Gastrocnemius medialis (tissue), 4 donors: ENCODE results near the gene EPHB2. TPM values are rescaled to one million over a fixed set of nuclear protein-coding genes. Genes with fewer than 3 reads are reported as not detected.

Experiments used
- ATAC-seq, 2 donors: fragments of 150-250 bp; one replicate each; pipeline ENCODE4 v1.9.1; 2016
- DNase-seq, 2 donors: peaks; one replicate each; pipeline ENCODE4 v3.0.0-alpha.2; 2019
- H3K27ac ChIP-seq, 4 donors: fragments of 200-600 bp; sonication (generic); 1 replicate in 1 of 4; 2 replicates in 3 of 4; pipeline ENCODE4 v1.5.1; 2016 to 2018; ENCODE audit warnings: mild to moderate bottlenecking in 2 of 4, moderate library complexity in 1 of 4
- H3K27me3 ChIP-seq, 3 donors: fragments of 200-600 bp; sonication (generic) in 2 of 3; 1 replicate in 1 of 3; 2 replicates in 2 of 3; pipeline versions ENCODE4 v1.5.1 to v1.6.0; 2016 to 2019; ENCODE audit warnings: mild to moderate bottlenecking in 1 of 3, moderate library complexity in 1 of 3
- H3K36me3 ChIP-seq, 2 donors: fragments of 200-600 bp; sonication (generic) in 1 of 2; one replicate each; pipeline ENCODE4 v1.5.1; 2017 to 2018
- H3K4me1 ChIP-seq, 2 donors: fragments of 200-600 bp; sonication (generic) in 1 of 2; one replicate each; pipeline ENCODE4 v1.5.1; 2016 to 2017; ENCODE audit warnings: mild to moderate bottlenecking in 2 of 2
- H3K4me3 ChIP-seq, 4 donors: fragments of 200-600 bp; sonication (generic) in 3 of 4; 1 replicate in 1 of 4; 2 replicates in 3 of 4; pipeline ENCODE4 v1.5.1; 2016 to 2019; ENCODE audit warnings: mild to moderate bottlenecking in 2 of 4
- H3K9me3 ChIP-seq, 3 donors: fragments of 200-600 bp; sonication (generic) in 2 of 3; 1 replicate in 1 of 3; 2 replicates in 2 of 3; pipeline ENCODE4 v1.5.1; 2016 to 2019
- POLR2A ChIP-seq, 2 donors: fragments of 450-650 bp; IDR thresholded peaks; one replicate each; pipeline ENCODE4 v1.6.1; 2017; ENCODE audit warnings: antibody characterized with exemption in 2 of 2, mild to moderate bottlenecking in 2 of 2, moderate library complexity in 2 of 2
- in situ Hi-C, 4 donors: fragments of 200-750 bp; cut with MboI; loops; one replicate each; pipeline versions ENCODE4 v1.15.0 to v1.8.0; 2017; ENCODE audit warnings: low sequenced_read_pairs in 4 of 4
- intact Hi-C: fragments of 100-400 bp; cut with DNase I; formaldehyde crosslinking; loops from one replicate; pipeline ENCODE4 v1.15.1; 2023; ENCODE audit warnings: low total_unique reads
- total RNA-seq, 4 donors: library from RNA; depleted of rRNA; stranded (reverse); fragments of >200 nt; gene quantifications; one replicate each; pipeline versions ENCODE4 v1.1.0 to v1.2.3, GENCODE V29; 2016
- TF ChIP-seq, protein P1 (sequence below), 5 experiments: fragments of 450-650 bp in 3 of 5; fragments of 200-600 bp in 2 of 5; sonication (generic) in 2 of 5; IDR thresholded peaks in 4 of 5; conservative IDR thresholded peaks in 1 of 5; 1 replicate in 4 of 5; 2 replicates in 1 of 5; pipeline ENCODE4 v1.5.1; 2016 to 2019; ENCODE audit warnings: antibody characterized with exemption in 5 of 5, mild to moderate bottlenecking in 3 of 5, moderate library complexity in 3 of 5

Gene EPHB2
- total RNA-seq, 4 donors from 2014 or later, result 0.07 to 0.58 (median 0.24) TPM; not detected in 1

DNA sequence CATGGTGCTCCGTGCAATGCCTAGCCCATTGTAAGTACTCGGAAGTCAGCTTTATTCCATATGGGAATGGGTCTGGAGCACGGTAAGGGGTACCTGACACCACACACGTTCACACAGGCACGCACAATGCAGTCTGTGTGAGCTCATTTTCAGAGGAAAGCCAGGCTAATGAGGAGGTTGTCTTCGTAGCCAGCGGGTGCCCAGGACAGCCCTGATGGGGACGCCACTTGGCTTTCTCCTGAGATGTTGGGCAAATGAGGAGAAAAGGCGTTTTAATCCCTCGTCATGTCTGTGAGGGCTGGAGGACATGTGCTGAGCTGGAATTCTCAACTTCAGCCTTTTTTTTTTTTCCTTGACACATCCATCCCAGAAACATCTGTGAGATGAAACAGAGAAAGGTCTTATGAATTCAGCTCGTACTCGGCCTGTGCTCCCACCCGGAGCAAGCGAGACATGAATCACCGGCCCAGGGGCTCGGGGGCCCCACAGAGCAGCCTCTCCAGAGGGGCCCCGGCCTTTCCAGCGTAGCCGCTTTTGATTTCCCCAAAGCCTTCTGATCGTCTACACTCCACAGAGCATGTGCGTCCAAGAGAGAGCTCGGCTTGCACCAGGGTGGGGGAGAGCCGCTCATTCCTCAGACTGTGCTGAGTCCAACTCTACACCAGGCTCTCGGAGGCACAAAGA is 125.1 kb downstream of the EPHB2 start:
- Histone ChIP-seq H3K4me3 (no peak overlapping the region), H3K27me3 (peaks cover 0 to 3% (median 0%) of the 10 kb centered on the region in 3 donors), H3K27ac (no peak overlapping the region), H3K9me3 (no peaks in the 10 kb centered on the region), H3K36me3 (no peaks in the 10 kb centered on the region), H3K4me1 (no peaks in the 10 kb centered on the region)
- DNase-seq (no peak), ATAC-seq (no peak)
- intact Hi-C loops (no loop called here), in situ Hi-C loops (no loop called here)
- TF ChIP-seq POLR2A (IDR thresholded peaks at IDR 0.05), result no peak
- TF ChIP-seq, protein P1, sequence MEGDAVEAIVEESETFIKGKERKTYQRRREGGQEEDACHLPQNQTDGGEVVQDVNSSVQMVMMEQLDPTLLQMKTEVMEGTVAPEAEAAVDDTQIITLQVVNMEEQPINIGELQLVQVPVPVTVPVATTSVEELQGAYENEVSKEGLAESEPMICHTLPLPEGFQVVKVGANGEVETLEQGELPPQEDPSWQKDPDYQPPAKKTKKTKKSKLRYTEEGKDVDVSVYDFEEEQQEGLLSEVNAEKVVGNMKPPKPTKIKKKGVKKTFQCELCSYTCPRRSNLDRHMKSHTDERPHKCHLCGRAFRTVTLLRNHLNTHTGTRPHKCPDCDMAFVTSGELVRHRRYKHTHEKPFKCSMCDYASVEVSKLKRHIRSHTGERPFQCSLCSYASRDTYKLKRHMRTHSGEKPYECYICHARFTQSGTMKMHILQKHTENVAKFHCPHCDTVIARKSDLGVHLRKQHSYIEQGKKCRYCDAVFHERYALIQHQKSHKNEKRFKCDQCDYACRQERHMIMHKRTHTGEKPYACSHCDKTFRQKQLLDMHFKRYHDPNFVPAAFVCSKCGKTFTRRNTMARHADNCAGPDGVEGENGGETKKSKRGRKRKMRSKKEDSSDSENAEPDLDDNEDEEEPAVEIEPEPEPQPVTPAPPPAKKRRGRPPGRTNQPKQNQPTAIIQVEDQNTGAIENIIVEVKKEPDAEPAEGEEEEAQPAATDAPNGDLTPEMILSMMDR (IDR thresholded peaks at IDR 0.05 in 4 of 5, conservative IDR thresholded peaks at IDR 0.05 in 1 of 5), result no peak

DNA sequence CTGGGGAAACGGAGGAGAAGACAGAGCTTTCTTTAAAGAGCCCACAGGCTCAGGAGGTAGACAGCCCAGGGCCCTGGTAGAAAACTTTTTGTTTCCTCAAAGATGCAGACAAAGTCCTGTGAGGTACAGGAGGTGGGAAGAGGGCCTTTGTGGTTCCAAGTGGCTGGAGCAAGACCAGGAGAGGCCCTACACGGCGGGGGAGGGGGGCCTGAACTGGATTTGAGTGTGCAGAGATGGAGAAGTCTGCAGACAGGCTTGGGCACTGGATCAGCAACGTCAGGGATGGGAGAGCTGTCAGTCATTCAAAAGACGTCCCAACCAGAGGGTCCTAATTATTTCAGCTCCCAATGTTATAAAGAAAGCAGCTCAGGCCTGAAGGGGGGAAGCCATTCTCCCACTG is 126.2 kb downstream of the EPHB2 start:
- DNase-seq (no peak), ATAC-seq (no peak)
- peaks cover 0 to 4% (median 0%) of the 10 kb centered on the region in 3 donors for H3K27me3 ChIP-seq
- no peak overlapping the region for H3K4me3 ChIP-seq
- no peaks in the 10 kb centered on the region for H3K9me3 ChIP-seq
- intact Hi-C loops, result no loop called here
- no peaks in the 10 kb centered on the region for H3K4me1 ChIP-seq
- in situ Hi-C loops, result no loop called here
- no peak overlapping the region for H3K27ac ChIP-seq
- TF ChIP-seq, protein P1 (IDR thresholded peaks at IDR 0.05 in 4 of 5, conservative IDR thresholded peaks at IDR 0.05 in 1 of 5), result no peak
- TF ChIP-seq POLR2A (IDR thresholded peaks at IDR 0.05), result no peak
- no peaks in the 10 kb centered on the region for H3K36me3 ChIP-seq

DNA sequence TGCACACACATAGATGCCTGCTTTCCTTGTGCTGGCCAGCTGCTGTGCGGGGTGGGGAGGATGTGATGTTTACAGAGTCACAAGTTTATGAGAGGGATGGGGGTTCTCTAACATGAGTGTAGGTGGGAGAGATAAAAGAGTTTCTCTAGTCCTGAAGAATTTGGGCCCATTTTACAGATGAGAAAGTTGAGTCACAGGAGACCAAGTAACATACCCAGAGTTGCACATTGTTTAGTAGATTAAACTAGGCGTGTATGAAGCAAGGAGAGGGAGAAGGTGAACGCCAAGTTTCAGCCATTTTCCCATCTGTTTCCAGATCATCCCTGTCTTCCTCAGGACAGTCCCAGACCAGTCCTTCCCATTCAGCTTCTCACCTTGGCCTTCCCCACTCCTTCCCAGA is 126.7 kb downstream of the EPHB2 start:
- H3K27me3 ChIP-seq, result peaks cover 0 to 6% (median 1%) of the 10 kb centered on the region in 3 donors
- H3K36me3 ChIP-seq, result no peaks in the 10 kb centered on the region
- no peak for TF ChIP-seq POLR2A (IDR thresholded peaks at IDR 0.05)
- TF ChIP-seq, protein P1 (IDR thresholded peaks at IDR 0.05 in 4 of 5, conservative IDR thresholded peaks at IDR 0.05 in 1 of 5), result no peak
- DNase-seq (no peak), ATAC-seq (no peak)
- H3K4me1 ChIP-seq, result no peaks in the 10 kb centered on the region
- H3K4me3 ChIP-seq, result no peak overlapping the region
- intact Hi-C loops, result no loop called here
- in situ Hi-C loops, result no loop called here
- no peaks in the 10 kb centered on the region for H3K9me3 ChIP-seq
- no peak overlapping the region for H3K27ac ChIP-seq

DNA sequence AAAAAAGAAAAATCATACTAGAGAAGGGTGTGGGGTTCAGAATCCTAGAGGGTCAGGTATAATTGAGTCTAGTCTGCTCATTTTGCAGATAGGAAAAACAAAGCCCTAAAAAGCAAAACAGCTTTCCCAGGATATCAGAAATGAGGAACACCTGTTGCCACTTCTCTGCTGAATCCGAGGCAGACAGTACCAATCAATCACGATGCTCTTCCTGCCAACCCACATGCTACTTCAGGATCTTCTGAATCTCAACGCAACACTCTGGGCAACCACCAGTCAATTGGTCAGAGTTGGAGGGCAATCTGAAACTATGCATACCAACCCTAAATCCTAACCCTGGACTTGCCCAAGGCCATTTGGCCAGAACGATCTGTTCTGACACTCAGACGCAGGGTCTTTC is 128.3 kb downstream of the EPHB2 start:
- no peak for DNase-seq
- no peak overlapping the region for H3K27ac ChIP-seq
- H3K36me3 ChIP-seq, result no peaks in the 10 kb centered on the region
- no peak for ATAC-seq
- H3K27me3 ChIP-seq, result peaks cover 0 to 15% (median 8%) of the 10 kb centered on the region in 3 donors
- in situ Hi-C loops, result no loop called here
- no peaks in the 10 kb centered on the region for H3K9me3 ChIP-seq
- H3K4me3 ChIP-seq, result no peak overlapping the region
- no peak for TF ChIP-seq POLR2A (IDR thresholded peaks at IDR 0.05)
- TF ChIP-seq, protein P1 (IDR thresholded peaks at IDR 0.05 in 4 of 5, conservative IDR thresholded peaks at IDR 0.05 in 1 of 5), result no peak
- H3K4me1 ChIP-seq, result no peaks in the 10 kb centered on the region
- intact Hi-C loops, result no loop called here

DNA sequence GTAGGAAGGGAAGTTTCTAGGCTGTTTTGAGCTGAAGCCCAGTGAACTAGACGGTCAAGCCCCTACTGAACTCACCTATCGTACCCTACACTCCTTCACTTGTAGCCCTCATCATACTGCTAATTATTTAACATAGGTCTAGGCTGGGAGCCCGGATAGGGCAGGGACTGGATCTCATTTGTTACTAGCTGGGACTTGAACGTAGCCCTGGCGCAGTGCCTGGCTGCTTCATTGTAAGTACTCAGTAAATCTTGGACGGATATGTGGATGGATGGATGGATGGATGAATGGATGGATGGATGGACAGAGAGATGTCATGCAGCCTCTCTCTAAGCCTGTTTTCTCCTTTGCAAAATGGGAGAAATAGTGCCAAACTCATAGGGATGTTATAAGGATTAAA is 129.2 kb downstream of the EPHB2 start:
- Histone ChIP-seq H3K9me3 (no peaks in the 10 kb centered on the region), H3K36me3 (no peaks in the 10 kb centered on the region), H3K27ac (no peak overlapping the region), H3K4me1 (no peaks in the 10 kb centered on the region), H3K4me3 (no peak overlapping the region), H3K27me3 (peaks cover 0 to 15% (median 8%) of the 10 kb centered on the region in 3 donors)
- intact Hi-C loops (no loop called here), in situ Hi-C loops (no loop called here)
- ATAC-seq (no peak), DNase-seq (no peak)
- TF ChIP-seq, protein P1 (IDR thresholded peaks at IDR 0.05 in 4 of 5, conservative IDR thresholded peaks at IDR 0.05 in 1 of 5), result no peak
